ENCODE measurements around the gene EGLN1.

Gene EGLN1

DNA sequence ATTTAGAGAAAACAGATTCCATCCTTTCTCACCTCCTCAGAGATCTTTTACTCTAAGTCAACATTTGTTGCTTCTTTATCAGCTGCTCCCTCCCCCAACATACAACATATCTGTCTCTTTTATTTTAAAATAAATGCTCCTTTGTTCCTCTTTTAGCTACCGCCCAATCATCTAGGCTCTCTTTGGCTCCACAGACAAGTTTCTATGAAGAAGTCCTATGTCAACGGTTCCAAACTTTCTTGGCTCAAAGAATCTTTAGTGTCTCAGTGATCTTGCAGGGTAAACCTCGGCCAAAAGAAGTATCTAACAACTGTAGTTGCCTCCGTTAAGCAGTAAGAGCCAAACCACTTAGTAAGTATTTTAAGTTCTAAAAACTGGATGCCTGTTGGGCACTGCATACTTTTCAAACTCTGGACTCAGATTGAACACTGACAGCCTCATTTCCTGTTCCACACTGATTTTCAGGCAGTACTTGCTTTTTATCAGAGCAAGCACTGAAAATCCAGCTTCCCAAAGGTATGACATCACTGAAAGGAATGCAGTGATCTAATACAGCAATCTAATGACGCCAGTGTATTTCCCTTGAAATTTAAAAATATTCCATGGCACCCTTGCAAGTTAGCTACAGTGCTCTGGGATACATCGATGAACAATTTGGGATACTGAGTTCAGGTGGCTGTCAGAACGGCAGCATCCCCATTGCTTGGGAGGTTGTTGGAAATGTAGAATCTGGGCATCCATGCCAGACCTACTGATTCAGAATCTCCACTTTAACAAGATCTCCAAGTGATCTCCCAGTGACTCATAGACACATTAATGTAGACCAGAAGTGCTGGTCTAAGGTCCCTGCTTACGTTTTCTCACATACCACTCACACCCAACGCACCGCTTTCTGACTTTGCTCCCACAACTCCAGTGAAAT, 26.8 kb downstream of the EGLN1 start:
- no peak for DNase-seq

DNA sequence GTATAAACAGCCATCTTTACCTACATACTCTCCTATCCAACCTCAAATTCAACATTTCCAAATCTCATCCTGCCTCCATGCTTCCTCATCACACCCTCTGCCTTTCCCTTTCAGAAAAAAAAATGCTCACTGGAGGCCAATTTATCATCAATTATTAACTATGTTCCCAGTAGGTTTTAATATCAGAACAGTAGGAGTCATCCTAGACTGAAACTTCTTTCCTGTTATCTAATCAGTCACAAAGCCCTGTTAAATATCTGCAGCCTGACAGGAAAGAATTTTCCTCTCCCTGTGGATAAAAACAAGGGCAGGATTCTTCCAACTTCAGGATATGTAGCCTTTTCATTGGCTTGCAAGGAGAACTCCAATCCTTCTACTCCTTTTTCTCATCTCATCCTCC, 28.4 kb downstream of the EGLN1 start:
- no peak for DNase-seq

DNA sequence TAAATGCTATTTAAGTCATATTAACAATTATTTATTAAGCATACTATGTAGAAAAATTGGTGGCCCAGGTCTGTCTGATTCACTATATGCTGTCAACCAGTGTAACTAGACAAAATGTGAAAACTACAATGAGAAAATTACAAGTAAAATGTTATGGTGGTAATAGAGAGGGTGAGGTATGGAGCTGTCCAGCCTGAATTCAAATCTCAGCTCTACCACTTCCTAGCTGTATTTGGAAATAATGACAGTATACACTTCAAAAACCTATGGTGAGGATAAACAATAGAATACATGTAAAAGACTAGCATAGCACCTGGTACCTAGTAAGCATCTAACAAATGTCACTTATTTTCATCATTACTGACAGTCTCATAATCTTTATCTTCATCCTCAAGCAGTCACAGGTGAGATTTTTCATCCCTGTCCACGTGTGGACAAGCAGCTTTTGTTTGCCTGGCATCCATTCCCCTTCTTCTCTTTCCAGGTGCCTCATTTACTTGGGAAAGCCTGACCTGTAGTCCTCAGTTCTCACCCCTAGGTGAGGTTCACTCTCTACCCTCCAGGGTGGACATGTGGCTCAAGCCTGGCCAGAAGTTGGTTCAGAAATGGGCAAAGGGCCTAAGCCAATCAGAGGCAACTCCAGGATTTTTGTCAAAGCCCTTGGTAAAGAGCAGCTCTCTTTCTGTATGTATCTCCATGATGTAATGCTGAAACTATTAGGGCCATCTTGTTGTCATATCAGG, 29.5 kb downstream of the EGLN1 start:
- no peak for DNase-seq

DNA sequence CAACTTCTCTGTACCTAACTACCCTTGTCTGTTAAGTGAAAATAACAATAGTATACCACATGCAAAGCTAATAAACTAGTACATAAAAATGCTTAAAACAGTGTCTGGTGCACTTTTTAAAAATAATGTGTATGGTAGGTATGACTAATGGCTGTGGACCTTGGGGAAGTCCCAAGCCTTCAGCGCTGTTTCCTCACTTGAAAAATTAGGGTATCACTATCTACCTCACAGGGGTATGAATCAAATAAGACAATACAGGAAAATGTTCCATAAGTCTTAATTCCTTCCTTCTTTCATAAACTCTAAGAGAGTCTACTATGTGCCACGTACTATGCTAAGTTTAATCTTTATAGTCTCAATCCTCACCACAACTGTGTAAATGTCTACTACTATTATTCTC, 32.0 kb downstream of the EGLN1 start:
- no peak for DNase-seq

DNA sequence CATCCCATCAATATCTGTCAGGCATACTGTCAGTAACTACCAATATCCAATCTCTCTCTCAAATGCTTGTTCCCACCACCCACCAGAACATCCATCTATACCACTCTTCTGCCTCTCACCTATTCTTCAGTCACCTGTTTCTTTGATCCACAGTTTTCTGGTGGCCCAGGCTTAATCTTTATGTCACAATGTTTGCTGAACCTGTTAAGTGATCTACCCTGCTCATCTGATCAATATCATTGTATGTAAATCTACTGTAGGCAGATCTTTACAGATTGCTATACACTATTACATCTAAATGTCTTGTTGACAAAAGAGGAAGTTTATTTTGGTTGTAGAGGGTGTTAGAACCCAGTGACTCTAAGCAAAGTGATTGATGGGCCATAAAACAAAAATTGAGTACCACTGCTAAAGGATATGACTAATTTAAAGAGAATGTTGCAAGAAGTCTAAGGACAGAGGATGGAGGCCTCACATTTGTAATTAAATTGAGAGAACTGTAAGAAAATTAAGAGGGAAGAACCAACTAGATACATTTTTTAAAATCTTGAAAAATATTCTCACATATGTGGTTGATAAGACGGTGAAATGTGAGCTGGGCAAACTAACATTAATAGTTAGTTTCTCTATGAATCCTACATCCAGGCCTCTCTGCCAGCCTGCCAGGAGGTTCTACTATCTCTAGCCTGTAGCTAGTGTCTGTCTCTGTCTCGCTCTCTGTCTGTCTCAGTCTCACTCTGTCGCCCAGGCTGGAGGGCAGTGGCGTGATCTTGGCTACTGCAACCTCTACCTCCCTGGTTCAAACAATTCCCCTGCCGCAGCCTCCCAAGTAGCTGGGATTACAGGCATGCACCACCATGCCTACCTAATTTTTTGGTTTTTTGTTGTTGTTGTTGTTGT, 34.1 kb downstream of the EGLN1 start:
- no peak for DNase-seq

DNA sequence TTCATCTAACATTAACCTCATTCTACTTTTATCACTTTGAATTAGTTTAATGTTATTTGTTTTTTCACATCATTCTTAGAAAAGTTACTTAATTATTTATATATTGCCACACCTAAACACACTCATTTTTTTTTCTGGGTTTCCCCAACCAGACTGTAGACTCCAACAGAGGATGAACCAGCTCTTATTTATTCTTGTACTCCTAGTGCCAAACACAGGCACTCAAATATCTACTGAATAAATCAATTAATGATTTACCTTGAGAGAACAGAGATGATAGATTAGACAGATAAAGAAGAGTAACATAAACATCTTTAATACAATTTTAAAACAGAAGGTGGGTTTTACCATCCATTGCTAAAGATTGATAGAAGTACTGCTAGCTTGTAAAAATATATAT, 35.6 kb downstream of the EGLN1 start:
- no peak for DNase-seq

DNA sequence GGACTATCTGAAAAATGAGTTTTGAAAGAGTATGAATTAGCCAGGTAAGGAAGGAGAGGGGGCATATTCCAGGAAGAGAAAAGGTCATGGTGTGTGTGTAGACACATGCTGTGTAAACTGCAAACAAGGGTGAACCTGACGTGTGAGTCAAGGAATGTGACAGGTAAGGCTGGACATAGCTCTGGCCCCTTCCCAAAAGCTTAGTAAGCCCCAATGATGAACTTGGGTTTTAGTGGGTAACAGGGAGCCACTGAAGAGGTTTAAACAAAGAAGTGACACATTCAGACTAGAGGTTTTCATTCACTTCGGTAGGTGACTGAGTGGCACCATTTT, 36.7 kb downstream of the EGLN1 start:
- no peak for DNase-seq

DNA sequence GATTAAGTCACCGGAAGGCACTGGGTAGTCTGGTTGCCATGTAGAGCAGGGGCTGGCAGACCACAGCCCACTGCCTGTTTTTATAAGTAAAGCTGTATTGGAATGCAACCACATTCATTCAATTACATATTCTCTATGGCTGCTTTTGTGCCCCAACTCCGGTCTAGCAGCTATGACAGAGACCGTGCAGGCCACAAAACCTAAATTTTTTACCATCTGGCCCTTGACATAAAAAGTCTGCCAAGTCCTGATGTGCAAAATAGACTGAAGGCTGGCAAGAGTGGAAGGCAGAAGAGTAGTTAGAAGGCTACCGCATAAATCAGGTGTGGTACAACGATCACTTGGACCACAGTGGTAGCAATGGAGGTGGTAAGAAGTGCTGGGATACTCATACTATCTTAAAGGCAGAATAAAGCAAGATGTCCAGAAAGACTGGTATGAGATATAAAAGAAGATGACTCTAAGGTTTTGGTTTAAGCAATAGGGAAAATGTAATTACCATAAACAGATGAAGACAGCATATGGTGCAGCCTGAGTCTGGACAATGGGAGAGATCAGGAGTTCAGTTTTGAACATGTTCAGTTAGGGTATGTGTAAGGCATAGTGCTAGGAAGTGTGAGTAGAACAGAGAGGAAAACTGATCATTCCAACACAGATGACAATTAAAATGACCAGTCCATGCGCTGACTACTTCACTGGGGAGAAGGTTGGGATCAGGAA, 37.2 kb downstream of the EGLN1 start:
- DNase-seq, result no peak

DNA sequence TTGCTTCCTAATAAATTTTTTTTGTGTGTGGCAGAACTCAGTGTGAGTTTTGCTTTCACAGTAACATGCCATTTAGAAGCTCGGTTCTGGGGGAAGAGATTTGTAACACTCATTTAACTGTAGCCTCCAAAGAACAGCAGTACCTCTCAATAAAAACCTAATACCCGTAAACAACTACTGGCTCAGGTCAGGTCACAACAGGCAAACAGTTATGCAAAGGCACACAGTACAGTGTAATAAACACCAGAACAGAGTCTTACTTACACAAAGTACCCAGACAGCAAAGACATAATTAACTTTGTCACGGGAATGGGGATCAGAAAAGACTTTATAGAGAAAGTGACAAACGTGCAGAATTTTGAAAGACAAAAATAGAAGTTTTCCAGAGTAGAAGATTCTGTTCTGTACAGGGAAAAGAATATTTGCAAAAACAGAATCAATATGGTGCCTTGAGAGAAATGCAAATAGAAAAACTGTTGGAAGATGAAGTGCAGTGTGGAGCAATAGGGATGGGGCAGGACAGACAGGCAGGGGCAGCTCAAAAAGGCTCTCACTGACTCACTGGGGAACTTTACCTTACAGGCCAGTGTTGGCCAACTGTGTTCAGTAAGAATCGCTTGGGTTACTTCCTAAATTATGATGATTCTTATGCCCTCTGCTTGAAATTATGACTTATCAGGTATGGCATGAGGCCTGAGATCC, 38.8 kb downstream of the EGLN1 start:
- DNase-seq, result no peak

DNA sequence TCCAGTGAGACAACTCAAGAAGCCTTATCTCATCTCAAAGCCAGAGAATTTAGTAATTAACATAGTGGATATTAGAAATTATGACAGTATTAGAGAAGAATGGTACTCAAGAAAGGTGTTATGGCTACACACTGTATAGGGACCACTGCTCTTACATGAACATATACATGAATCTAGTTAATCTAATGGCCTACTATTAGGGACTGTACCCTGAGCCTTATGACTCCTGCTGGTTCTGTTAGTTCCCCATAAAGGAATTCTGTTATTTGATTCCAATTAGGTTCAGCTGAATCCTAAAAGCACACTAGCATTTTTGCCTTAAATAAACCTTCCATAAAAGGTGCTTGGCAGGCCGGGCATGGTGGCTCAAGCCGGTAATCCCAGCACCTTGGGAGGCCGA, 39.7 kb downstream of the EGLN1 start:
- DNase-seq, result no peak

DNA sequence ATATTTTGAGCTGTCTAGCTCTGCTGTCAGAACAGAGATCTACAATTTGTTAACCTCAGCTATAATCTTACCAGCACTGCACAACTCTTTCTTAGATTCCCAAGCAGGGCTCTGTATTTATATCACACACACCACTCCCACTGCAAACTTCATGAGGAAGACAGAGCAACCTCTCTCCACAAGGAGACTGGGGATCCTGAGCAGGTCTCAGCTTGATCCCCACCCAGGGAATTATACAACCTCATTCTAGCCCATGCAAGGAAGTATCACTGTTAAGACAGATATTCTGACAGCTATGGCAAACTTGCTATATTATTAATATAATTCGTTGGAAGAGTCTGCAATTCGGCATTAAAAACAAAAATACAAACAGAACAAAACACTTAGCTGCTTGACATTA, 40.4 kb downstream of the EGLN1 start:
- no peak for DNase-seq

DNA sequence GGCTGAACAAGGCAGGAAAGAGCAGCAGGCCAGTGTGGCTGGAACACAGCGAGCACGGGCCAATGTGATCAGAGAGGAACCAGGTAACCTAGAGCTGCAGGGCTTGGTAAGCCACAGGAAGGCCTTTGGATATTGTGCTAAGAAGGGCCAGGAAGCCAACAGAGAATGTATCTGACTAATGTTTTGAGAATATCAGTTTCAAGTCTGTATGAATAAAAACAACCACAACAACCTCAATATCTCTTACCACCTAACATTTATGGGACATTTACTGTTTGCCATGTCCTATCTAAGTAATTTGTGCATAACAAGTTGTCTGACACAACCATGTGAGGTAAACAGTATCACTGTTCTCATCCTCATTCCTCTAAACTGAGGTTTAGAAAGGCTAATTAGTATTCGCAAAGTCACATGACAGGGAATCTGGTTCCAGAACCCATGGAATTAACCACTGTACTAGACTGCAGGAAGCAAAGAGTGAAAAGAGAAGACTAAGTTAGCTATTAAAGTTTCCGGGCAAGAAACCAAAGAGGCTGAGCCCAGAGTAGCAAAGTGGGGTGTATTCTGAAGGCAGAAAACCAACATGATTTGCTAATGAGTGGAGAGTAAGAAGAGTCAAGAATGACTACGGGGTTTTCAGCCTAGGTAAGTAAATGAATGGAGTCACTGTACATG, 45.1 kb downstream of the EGLN1 start:
- no peak for DNase-seq

DNA sequence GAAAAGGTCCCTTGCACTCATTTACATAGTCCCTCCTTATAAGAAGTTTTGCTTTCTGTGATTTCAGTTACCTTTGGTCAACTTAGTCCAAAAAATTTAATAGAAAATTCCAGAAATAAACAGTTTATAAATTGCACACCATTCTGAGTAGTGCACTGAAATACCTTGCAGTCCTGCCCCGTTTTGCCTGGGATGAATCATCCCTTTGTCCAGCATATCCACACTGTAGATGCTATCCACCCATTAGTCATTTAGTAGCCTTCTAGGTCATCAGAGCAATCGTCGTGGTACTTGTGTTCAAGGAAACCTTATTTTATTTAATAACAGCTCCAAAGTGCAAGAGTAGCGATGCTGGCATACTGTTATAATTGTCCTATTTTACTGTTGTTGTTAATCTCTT, 46.0 kb downstream of the EGLN1 start:
- no peak for DNase-seq

DNA sequence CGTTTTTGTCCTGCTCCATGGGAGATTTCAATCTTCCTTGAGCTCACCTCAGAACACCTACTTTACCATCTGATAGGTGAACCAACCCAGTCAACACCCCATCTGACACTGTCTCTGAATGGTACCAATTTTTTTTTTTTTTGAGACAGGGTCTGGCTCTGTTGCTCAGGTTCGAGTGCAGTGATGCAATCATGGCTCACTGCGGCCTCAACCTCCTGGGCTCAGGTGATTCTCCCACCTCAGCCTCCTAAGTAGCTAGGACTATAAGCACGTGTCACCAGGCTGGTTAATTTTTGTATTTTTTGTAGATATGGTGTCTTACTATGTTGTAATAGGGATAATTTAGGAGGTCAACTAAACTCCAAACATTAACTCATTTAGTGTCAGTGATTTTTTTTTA, 47.7 kb downstream of the EGLN1 start:
- no peak for DNase-seq

DNA sequence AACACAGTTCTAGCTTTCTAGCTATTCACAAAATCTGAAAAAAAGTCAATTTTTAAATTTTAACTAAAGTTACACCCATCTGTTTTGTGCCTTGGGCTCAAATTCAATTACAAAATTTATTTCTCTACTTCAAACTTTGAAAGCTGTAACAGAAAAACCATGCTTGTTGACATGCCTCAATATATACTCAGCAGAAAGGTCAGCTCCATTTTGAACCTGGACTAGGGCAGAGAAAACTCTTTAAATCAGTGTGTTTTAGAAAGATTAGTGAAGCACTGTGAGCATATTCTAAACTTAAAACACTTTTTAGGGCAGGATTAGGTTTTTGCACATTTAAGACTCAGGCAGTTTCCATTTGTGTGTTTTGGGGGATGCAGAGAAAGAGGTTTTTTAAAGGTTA, 49.6 kb downstream of the EGLN1 start:
- DNase-seq, result no peak

DNA sequence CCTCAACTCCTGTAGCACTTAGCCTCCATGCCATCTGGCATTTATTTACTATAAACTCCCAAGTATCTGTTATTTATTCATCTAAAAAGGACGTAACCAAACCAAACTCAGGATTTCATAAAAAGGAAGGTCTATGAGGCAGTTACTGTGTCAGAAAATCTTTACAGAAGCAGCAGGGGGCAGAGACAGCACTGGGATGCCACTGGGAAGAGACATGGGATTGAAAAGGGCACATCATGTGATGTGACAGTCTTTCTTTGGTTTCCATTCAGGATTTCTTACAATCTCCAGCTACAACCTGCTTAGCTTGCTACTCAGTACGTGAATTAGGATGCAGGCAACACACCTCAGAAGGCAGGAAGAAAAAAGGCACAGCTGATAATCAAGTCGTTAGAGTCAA, 52.8 kb downstream of the EGLN1 start:
- no peak for DNase-seq

DNA sequence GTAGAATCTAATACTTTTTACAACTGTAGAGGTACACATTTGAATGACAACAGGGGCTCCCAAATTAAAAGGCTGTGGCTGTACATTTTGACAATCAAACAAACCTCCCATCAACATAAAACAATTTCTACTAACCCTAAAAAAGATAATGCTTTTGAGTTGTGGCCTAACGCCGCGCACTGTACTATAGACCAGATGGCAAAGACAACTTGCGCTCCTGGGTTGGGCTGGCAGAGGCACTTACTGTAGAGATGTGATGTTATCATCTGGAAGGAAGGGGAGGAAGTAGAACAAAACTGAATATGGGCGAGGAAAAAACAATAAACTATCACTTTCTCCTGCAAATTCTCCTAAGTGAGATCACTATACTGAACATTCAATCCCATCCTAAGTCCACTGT, 57.9 kb downstream of the EGLN1 start:
- DNase-seq, result no peak

DNA sequence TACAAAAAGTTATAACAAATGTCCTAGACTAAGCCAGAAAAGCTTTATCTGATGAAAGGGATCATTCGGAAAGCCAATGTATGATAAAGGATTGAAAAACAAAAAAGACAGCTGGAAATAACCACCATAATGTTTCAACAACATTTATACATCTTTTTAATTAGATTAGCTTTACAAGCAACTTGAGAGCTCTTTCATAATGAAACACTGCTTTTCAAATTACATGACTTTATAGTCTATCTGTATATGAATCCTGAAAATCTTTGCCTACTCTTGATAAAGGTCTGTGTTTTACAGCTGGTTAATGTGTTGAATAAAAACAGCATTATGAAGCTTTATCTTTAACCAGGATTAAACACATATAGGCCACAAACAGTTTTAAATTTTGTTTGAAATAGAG, 58.5 kb downstream of the EGLN1 start:
- no peak for DNase-seq

DNA sequence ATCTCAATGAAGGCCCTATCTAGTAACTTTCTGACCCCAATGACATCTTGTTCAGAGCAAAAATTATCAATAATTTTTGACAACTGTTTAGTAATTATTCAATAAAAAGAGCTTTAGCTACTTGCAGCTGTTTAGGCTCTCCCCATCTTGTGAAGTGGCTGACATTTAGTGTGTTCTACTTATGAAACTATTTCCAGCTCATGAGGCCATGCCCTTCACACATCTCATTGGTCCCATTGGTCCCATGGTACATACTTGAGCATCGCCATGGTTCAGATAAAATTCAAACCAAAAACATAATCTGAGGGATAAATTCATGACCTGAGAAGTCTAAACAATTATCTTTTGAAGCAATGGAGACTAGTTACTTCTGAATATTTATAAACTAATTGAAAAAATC, 59.8 kb downstream of the EGLN1 start:
- no peak for DNase-seq

DNA sequence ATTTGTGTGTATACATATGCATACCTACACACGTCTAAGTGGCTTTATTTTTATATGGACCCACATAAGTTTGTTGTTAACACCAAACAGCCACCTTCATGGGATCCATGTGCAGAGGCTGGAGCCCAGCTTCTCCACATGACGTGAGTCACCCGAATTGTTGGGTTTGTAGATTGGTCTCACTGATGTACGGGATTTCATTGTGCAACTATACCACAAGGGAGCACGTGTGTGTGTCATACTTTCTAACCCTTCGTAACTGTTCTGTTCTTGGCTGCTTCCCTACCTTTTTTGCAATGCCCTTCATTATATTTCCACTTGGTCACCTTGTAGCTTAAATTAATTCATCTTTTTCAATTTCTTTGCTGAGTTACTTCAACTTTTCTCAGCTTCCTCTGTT, 63.0 kb downstream of the EGLN1 start:
- DNase-seq, result no peak

DNA sequence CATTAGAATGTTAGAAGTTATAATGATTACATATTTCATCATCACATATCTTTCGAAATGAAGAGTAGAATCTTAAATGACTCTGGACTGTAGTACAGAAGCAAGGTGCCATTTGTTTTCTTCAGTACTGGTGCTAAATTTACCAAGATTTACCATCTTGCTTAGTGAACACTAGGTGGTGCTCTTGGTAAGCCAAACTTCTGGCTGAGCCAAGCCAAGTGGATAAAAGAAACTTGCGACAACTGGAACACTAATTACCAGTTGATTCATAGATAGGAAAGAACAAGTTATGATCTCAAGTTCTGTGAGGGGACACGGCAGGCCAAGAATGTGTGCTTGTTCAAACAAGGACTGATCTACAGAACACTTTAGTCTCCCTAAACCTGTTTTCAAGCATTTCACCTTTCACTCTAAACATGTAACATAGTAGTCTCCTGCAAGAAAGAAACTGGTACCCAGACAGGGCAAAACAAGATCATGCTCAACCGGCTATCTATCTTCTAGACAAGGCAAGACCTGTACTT, 64.2 kb downstream of the EGLN1 start:
- DNase-seq, result peak in 1 of 2 experiments; percentile 25

Data from stimulated activated CD4-positive, alpha-beta T cell treated with anti-CD3 and anti-CD28 coated beads, Interleukin-4, amount 100 ng/mL, for 4 hours (primary cell).